GM21619 (cell line): Measurements from ENCODE around the gene LAMC2.
"Not testable (repeated sequence)": the region's sequence is repeated elsewhere in the genome, so short reads cannot be mapped to it uniquely, and the experiment has no call there.

ENCODE experiments used
- ATAC-seq: cut with Tn5 transposase; IDR thresholded peaks from one replicate; pipeline ENCODE4 v1.9.1; 2021; ENCODE audit not compliant: unreplicated experiment

LAMC2 gene

DNA sequence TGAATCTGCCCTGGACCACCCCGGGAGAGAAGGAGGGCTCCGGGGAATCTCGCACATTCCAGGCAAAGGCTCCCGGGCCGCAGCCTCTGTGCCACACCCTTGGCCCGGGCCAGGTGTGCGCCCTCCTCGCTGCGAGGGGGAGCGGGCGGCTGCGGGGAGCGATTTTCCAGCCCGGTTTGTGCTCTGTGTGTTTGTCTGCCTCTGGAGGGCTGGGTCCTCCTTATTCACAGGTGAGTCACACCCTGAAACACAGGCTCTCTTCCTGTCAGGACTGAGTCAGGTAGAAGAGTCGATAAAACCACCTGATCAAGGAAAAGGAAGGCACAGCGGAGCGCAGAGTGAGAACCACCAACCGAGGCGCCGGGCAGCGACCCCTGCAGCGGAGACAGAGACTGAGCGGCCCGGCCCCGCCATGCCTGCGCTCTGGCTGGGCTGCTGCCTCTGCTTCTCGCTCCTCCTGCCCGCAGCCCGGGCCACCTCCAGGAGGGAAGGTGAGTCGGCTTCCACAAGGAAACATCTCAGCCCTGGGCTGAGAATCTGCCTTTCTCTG lies at the start of gene LAMC2:
Gene LAMC2 (plus strand): TSS at position 324 of the 550 bp plus-strand sequence. CDS start 89 bp downstream, at position 413.
- ATAC-seq = no peak

GRCh38 chr1:183137782-183138181 lies 48.3 kb upstream of the LAMC2 start:
- ATAC-seq = no peak

- ATAC-seq = no peak
Observed at GRCh38 chr1:183138301-183138700, 47.8 kb upstream of the LAMC2 start.

- no peak for ATAC-seq
Observed at GRCh38 chr1:183139281-183139942, 46.7 kb upstream of the LAMC2 start.

GRCh38 chr1:183140633-183141032 lies 45.4 kb upstream of the LAMC2 start:
- no peak for ATAC-seq

GRCh38 chr1:183142171-183142570 lies 43.9 kb upstream of the LAMC2 start:
- no peak for ATAC-seq

DNA sequence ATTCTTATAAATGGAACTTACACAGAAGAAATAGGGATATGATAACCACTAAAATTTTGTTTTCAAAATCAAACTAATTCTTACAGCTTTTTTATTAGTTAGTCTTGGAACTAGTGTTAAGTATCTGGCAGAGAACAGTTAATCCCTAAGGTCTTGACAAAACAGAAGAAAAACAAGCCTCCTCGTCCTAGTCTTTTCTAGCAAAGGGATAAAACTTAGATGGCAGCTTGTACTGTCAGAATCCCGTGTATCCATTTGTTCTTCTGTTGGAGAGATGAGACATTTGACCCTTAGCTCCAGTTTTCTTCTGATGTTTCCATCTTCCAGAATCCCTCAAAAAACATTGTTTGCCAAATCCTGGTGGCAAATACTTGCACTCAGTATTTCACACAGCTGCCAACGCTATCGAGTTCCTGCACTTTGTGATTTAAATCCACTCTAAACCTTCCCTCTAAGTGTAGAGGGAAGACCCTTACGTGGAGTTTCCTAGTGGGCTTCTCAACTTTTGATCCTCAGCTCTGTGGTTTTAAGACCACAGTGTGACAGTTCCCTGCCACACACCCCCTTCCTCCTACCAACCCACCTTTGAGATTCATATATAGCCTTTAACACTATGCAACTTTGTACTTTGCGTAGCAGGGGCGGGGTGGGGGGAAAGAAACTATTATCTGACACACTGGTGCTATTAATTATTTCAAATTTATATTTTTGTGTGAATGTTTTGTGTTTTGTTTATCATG lies 42.3 kb upstream of the LAMC2 start:
- no peak for ATAC-seq

DNA sequence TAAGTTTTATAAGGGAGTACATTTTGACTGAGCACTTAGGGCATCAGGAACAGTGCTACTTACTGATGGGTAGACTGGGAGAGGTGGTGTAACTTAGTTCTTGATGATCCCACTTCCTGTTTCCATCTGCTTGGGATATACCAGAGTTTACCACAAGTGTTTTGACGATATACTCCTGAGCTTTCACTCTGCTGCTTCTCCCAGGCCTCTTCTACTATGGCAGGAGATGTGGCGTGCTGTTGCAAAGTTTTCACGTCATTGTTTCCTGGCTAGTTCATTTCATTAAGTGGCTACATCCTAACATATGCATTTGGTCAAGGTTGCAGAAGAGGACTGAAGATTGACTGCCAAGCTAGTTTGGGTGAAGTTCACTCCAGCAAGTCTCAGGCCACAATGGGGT lies 41.3 kb upstream of the LAMC2 start:
- ATAC-seq = no peak

DNA sequence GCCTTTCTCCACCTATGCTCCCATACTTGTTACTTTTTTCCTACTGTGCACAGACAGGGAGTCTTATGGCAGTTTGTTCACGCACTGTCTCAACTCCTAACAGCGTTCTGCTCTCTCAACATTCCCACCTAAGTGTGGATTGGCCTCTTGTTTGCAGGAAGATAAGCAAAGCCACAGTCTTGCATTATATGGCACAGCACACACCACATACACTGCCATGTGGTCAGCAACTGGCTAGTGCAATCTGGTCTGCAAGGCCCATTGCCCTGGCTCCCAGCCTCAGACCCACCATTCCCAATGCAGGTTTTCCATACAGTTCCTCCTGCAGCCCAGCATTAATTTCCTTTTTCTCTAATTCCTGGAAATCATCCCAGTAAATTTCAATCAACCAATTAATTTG lies 38.3 kb upstream of the LAMC2 start:
- no peak for ATAC-seq

- ATAC-seq = no peak
Observed at GRCh38 chr1:183148599-183148998, 37.5 kb upstream of the LAMC2 start.

DNA sequence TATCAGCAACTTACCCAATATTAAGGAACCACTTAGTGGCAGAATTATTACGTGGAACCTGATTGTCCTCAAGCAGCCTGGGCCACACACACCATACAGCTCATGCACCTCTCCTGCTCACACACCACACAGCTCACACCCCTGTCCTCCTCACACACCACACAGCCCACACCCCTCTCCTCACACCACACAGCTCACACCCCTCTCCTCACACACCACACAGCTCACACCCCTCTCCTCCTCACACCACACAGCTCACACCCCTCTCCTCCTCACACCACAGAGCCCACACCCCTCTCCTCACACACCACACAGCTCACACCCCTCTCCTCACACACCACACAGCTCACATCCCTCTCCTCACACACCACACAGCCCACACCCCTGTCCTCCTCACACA lies 36.8 kb upstream of the LAMC2 start:
- ATAC-seq = no peak

- not testable (repeated sequence) for ATAC-seq
Observed at GRCh38 chr1:183150032-183150431, 36.0 kb upstream of the LAMC2 start.

DNA sequence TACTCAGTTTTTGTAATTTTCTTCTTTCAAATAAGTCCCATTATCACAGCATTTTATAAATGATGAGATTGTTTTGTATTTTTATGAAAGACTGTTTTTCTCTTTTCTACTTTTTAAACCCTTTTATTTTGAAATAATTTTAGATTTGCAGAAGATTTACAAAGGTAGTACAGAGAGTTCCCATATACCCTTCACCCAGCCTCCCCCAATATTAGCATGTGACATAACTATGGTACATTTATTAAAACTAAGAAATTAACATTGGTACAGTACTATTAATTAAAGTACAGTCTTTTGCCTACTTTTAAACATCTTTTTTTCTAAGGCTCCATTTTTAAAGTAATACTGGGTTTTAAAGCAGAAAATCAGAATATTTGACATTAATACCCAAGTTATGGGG lies 35.6 kb upstream of the LAMC2 start:
- no peak for ATAC-seq

GRCh38 chr1:183152180-183152579 lies 33.9 kb upstream of the LAMC2 start:
- no peak for ATAC-seq

DNA sequence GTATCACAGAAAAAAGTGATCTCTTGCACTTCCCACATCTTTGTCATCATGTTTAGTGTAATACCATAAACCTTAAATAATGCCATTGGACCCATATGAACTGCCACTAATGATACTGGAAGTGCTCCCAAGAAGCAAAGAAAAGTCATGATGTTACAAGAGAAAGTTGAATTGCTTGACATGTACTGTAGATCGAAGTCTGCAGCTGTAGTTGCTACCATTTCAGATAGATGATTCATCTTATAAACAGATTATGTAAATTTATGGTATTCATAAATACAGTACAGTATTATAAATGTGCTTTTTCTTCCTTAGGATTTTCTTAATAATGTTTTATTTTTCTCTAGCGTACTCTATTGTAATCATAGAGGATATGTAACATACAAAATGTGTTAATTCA lies 30.1 kb upstream of the LAMC2 start:
- no peak for ATAC-seq

GRCh38 chr1:183159960-183160359 lies 26.1 kb upstream of the LAMC2 start:
- ATAC-seq = no peak

DNA sequence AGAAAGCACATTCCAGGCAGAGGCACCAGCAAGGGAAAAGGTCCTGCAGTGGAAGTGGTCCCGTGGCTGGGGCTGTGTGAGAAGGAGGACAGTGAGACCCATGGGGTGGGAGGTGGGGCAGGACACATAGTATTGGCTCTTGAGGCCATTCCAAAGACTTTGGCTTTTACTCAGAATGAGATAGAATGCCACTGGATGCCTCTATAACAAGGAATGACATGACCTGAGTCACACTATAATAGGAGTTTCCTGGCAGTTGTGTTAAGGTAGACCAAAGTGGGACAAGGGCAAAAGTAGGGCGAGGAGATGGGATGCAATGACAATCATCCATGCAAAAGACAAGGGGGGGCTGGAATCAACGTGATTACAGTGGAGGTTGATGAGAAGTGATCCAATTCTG lies 24.7 kb upstream of the LAMC2 start:
- no peak for ATAC-seq

DNA sequence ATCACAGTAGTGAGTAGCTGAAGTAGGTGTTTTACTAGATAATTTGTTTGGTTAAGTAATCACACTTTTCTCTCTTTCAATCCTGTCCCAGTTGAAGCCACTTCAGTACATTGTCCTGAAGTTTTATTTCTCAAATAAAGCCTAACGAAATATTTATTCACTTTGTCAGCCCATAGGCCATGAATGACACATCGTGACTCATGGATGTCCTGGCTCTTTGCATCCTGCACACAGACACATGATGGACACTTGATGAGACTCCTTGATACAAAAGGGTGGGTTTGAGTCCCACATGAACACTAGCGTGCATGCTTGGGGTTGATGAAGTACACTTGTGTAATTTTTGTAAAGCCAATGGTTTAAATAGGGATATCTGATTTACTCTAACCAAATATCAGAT lies 22.7 kb upstream of the LAMC2 start:
- ATAC-seq = no peak

- ATAC-seq = no peak
Observed at GRCh38 chr1:183164340-183164739, 21.7 kb upstream of the LAMC2 start.

DNA sequence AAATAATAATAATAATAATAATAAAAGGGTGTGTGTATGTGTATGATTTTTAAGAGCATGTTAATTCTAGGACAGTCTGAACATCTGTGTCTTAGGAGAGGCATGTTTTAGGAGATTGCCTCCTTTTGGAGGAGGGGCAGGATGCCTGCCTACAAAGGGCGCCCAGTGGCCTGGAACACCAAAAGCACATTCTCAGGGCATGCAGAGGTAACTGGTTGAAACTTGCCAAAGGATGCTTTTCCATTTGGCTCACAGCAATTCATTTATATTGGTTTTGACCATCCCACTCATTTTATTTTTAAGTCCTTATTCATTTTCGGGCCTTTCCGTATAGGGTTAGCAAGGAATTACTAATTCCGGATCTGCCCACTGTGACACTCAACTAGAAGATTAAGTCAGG lies 21.1 kb upstream of the LAMC2 start:
- ATAC-seq = no peak

DNA sequence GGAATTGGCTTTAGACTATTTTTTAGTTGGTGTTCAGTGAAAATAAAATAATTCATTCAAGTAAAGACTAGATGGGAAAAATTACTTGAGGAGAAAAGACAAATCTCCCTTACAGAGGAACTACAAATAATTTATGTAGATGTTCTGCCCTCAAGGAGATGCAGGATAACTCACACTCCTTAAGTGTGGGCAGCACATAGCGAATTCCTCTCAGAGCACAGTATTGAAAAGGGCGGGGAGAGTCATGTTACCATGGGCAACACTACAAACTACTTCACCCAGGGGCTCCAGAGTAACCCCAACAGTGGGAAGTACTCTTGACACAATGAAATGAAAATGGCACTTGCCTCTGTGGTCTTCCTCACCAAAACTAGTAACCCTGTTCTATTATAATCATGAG lies 20.6 kb upstream of the LAMC2 start:
- no peak for ATAC-seq

DNA sequence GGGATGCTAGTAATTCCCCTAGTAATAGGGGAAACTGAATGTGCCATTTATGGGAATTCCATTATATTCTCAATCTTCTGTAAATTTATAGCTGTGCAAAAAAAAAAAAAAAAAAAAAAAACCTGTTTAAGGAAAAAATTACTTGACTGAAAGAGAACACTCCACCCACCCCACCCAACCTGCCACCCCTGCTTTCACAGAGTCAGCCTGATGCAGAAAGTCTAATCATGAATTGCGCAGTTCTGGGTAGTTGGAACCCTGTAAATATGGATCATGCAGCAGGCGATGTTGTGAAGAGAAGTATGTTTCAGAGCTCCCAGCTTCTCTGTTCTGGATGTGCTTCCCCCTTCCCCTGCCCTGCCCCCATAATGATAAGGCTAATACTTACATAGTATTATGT lies 19.6 kb upstream of the LAMC2 start:
- ATAC-seq = no peak
